GM06990 (cell line): ENCODE data around the gene ULK1.

ENCODE experiments used
- DNase-seq: peaks from one replicate; pipeline ENCODE4 v3.0.0-alpha.2; 2011; ENCODE audit not compliant: insufficient read length; ENCODE audit errors: extremely low read depth
- H3K27me3 ChIP-seq: replicated peaks from 2 replicates; pipeline ENCODE4 v1.6.0; 2011; ENCODE audit warnings: low read length; ENCODE audit not compliant: control insufficient read depth, insufficient read depth
- H3K36me3 ChIP-seq: 2 replicates; pipeline ENCODE4 v1.5.1; 2011; ENCODE audit warnings: low read length; ENCODE audit not compliant: control insufficient read depth, insufficient read depth
- H3K4me3 ChIP-seq: replicated peaks from 2 replicates; pipeline ENCODE4 v1.5.1; 2011; ENCODE audit warnings: low read depth, mild to moderate bottlenecking, control low read depth, low read length
- CTCF ChIP-seq: IDR thresholded peaks from 2 replicates; pipeline ENCODE4 v1.5.1; 2011; ENCODE audit warnings: low read length, control low read depth, mild to moderate bottlenecking, inconsistent platforms; ENCODE audit not compliant: insufficient read depth, poor library complexity, severe bottlenecking

Gene ULK1

DNA sequence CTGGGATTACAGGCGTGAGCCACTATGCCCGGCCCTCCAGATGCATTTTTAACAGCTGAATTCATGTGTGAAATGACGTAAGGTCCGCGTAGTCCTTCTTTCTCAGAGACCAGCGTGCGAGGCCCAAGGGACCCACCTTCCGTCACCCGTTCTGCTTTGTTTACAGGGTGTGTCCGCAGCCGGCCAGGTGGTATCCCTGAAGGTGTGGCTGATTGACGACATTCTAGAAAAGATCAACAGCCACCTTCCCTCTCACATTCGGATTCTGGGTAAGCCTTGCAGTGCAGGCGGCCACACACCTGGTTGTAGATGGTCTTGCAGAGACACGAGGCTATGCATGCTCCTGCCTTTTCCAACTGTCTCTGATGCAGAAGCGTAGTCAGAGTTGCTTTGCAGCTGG lies 44.6 kb downstream of the ULK1 start:
- TF ChIP-seq CTCF = no peak
- H3K36me3 ChIP-seq = peaks cover 21% of the 10 kb centered on the region
- no peak overlapping the region for H3K4me3 ChIP-seq
- DNase-seq = no peak
- H3K27me3 ChIP-seq = no peaks in the 10 kb centered on the region

- TF ChIP-seq CTCF = no peak
- no peak for DNase-seq
- Histone ChIP-seq H3K4me3 (no peak overlapping the region), H3K36me3 (peaks cover 23% of the 10 kb centered on the region), H3K27me3 (no peaks in the 10 kb centered on the region)
Measured at GRCh38 chr12:131940141-131940547, 45.7 kb downstream of the ULK1 start.

- peaks cover 23% of the 10 kb centered on the region for H3K36me3 ChIP-seq
- H3K27me3 ChIP-seq = no peaks in the 10 kb centered on the region
- no peak for TF ChIP-seq CTCF
- no peak overlapping the region for H3K4me3 ChIP-seq
- no peak for DNase-seq
Measured at GRCh38 chr12:131941116-131941986, 46.9 kb downstream of the ULK1 start.

- no peak for DNase-seq
- H3K27me3 ChIP-seq = no peaks in the 10 kb centered on the region
- no peak for TF ChIP-seq CTCF
- peaks cover 23% of the 10 kb centered on the region for H3K36me3 ChIP-seq
- no peak overlapping the region for H3K4me3 ChIP-seq
Measured at GRCh38 chr12:131941987-131942341, 47.5 kb downstream of the ULK1 start.

DNA sequence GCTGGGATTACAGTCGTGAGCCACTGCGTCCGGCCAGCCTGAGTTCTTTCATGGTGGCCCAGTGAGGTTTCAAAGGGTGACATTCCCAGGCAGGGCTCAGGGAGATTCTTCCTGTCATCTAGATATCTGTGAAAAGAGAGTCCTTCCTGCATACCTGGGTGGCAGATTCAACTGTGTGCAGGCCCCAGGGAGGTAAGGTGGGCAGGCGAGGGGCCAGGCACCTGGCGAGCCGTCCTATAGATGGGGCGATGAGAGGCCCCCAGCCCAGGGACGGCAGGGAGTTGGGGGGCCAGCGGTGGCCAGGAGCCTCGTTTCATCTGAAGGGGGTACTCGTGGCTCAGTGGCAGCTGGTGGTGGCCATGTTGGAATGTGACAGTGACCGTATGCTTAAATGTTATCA lies 48.2 kb downstream of the ULK1 start:
- Histone ChIP-seq H3K27me3 (no peaks in the 10 kb centered on the region), H3K36me3 (peaks cover 23% of the 10 kb centered on the region), H3K4me3 (no peak overlapping the region)
- TF ChIP-seq CTCF = no peak
- no peak for DNase-seq
